ENCODE data around the gene PPP4C. TPM values are rescaled to one million over a fixed set of nuclear protein-coding genes. Genes with fewer than 3 reads are reported as not detected.

The PPP4C gene
- total and polyA plus RNA-seq, 7 experiments from 2014 or later = 68.4 to 176 (median 104) TPM

- H3K4me3 ChIP-seq (ENCODE audit: low read length) = no peak overlapping the region
- H3K27me3 ChIP-seq (ENCODE audit: control insufficient read depth in 2 of 2, insufficient read depth in 2 of 2, low read length in 2 of 2) = no peaks in the 10 kb centered on the region
- intact Hi-C loops (cut with micrococcal nuclease) = no loop called here
- Mint-ChIP-seq H3K4me3 (no peak overlapping the region), H3K27me3 (no peaks in the 10 kb centered on the region), H3K4me1 (peaks cover 0 to 19% (median 4%) of the 10 kb centered on the region in 7 donors), H3K36me3 (peaks cover 0 to 14% (median 0%) of the 10 kb centered on the region in 5 donors), H3K27ac (no peak overlapping the region), H3K9me3 (peaks cover 0 to 9% (median 0%) of the 10 kb centered on the region in 11 donors)
- ATAC-seq = no peak
- H3K36me3 ChIP-seq (ENCODE audit: control insufficient read depth in 2 of 3, insufficient read depth in 3 of 3, low read length in 3 of 3) = peaks cover 0 to under 1% (median 0%) of the 10 kb centered on the region in 3 experiments
- ChIA-PET POLR2A (interaction anchor here (1.2 to 1.9 kb wide), 2 partner anchors 15 to 58 kb away, joined by 4 to 5 read pairs; no protein-coding TSS in a partner anchor), CTCF (interaction anchor here (0.6 kb wide), 1 partner anchor 185 kb away, joined by 3 read pairs; no protein-coding TSS in a partner anchor)
- H3K27ac ChIP-seq (ENCODE audit: low read depth, low read length) = no peak overlapping the region
- H3K4me1 ChIP-seq (ENCODE audit: control insufficient read depth in 2 of 2, insufficient read depth in 2 of 2, low read length in 2 of 2) = peaks cover 0 to 6% of the 10 kb centered on the region in 2 donors
- no peak for DNase-seq
- no peaks in the 10 kb centered on the region for H3K9me3 ChIP-seq (ENCODE audit: control insufficient read depth in 2 of 3, low read length in 3 of 3)
Measured at GRCh38 chr16:30127993-30128392, 52.2 kb downstream of the PPP4C start.

- no peak overlapping the region for H3K27ac ChIP-seq (ENCODE audit: low read depth, low read length)
- Mint-ChIP-seq H3K9me3 (peaks cover 0 to 9% (median 0%) of the 10 kb centered on the region in 11 donors), H3K27me3 (no peaks in the 10 kb centered on the region), H3K27ac (peak overlapping the region in 2 of 9 donors; percentile 29 to 65), H3K4me1 (peaks cover 0 to 15% (median 0%) of the 10 kb centered on the region in 7 donors), H3K36me3 (peaks cover 0 to 16% (median 0%) of the 10 kb centered on the region in 5 donors), H3K4me3 (no peak overlapping the region)
- no peaks in the 10 kb centered on the region for H3K9me3 ChIP-seq (ENCODE audit: control insufficient read depth in 2 of 3, low read length in 3 of 3)
- H3K36me3 ChIP-seq (ENCODE audit: control insufficient read depth in 2 of 3, insufficient read depth in 3 of 3, low read length in 3 of 3) = no peaks in the 10 kb centered on the region
- H3K4me1 ChIP-seq (ENCODE audit: control insufficient read depth in 2 of 2, insufficient read depth in 2 of 2, low read length in 2 of 2) = no peaks in the 10 kb centered on the region
- CTCF ChIA-PET = interaction anchor here (0.7 kb wide), 1 partner anchor 16 kb away, joined by 3 read pairs; no protein-coding TSS in a partner anchor
- no peak overlapping the region for H3K4me3 ChIP-seq (ENCODE audit: low read length)
- DNase-seq (no peak), ATAC-seq (no peak)
- no peaks in the 10 kb centered on the region for H3K27me3 ChIP-seq (ENCODE audit: control insufficient read depth in 2 of 2, insufficient read depth in 2 of 2, low read length in 2 of 2)
- intact Hi-C loops (cut with micrococcal nuclease) = no loop called here
- POLR2A ChIA-PET = interaction anchor here (0.5 kb wide), 1 partner anchor 59 kb away, joined by 5 read pairs; no protein-coding TSS in a partner anchor
Measured at GRCh38 chr16:30131869-30132475, 56.2 kb downstream of the PPP4C start.

DNA sequence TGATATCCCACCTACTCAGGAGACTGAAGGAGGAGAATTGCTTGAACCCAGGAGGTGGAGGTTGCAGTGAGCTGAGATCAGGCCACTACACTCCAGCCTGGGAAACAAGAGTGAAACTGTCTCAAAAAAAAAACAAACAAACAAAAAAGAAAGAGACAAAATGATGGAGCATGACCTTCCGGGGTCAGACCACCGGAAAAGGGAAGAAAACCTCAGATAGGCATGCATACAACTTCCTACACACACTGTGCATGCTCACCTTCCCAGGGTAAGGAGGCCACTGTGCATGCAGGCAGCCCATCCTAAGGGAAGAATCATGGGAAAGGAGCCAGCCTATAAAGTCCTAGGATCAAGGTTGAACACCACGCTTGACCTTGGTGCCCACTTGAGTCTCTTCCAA, 56.8 kb downstream of the PPP4C start:
- Histone ChIP-seq H3K27me3 (ENCODE audit: control insufficient read depth in 2 of 2, insufficient read depth in 2 of 2, low read length in 2 of 2) (no peaks in the 10 kb centered on the region), H3K9me3 (ENCODE audit: control insufficient read depth in 2 of 3, low read length in 3 of 3) (no peaks in the 10 kb centered on the region), H3K4me3 (ENCODE audit: low read length) (no peak overlapping the region), H3K27ac (ENCODE audit: low read depth, low read length) (no peak overlapping the region), H3K4me1 (ENCODE audit: control insufficient read depth in 2 of 2, insufficient read depth in 2 of 2, low read length in 2 of 2) (no peaks in the 10 kb centered on the region), H3K36me3 (ENCODE audit: control insufficient read depth in 2 of 3, insufficient read depth in 3 of 3, low read length in 3 of 3) (no peaks in the 10 kb centered on the region)
- POLR2A ChIA-PET = no interaction called here
- Mint-ChIP-seq H3K27ac (no peak overlapping the region), H3K9me3 (peaks cover 0 to 9% (median 0%) of the 10 kb centered on the region in 11 donors), H3K4me1 (peaks cover 0 to 18% (median 3%) of the 10 kb centered on the region in 7 donors), H3K36me3 (peaks cover 0 to 16% (median 0%) of the 10 kb centered on the region in 5 donors), H3K27me3 (no peaks in the 10 kb centered on the region), H3K4me3 (no peak overlapping the region)
- CTCF ChIA-PET = interaction anchor here (0.7 kb wide), 1 partner anchor 16 kb away, joined by 3 read pairs; no protein-coding TSS in a partner anchor
- no peak for ATAC-seq
- DNase-seq = no peak
- intact Hi-C loops (cut with micrococcal nuclease) = no loop called here

Other genes with a start within 250 kb of the PPP4C start
- gene CDIPT, start 212.8 kb upstream of the PPP4C start, total RNA-seq = 10 to 100 TPM; 36.5 to 92.0 (median 69.9) TPM
- 100 to 1,000 TPM in 1 of 2 donors, 10 to 100 TPM in 1; 96.3 to 127 TPM for gene CDIPT, start 212.8 kb upstream of the PPP4C start, polyA plus RNA-seq
- under 1 TPM in 1 of 5 experiments, not detected in 4; 0.19 TPM for gene SEZ6L2, start 176.4 kb upstream of the PPP4C start, total RNA-seq
- not detected for gene SEZ6L2, start 176.4 kb upstream of the PPP4C start, polyA plus RNA-seq
- under 1 TPM in 1 of 5 experiments, not detected in 4; 0.27 TPM for gene ASPHD1, start 175.5 kb upstream of the PPP4C start, total RNA-seq
- not detected for gene ASPHD1, start 175.5 kb upstream of the PPP4C start, polyA plus RNA-seq
- gene KCTD13, start 149.8 kb upstream of the PPP4C start, total RNA-seq = 10 to 100 TPM; 40.7 to 81.1 (median 45.9) TPM
- gene KCTD13, start 149.8 kb upstream of the PPP4C start, polyA plus RNA-seq = 10 to 100 TPM in 1 of 2 donors, 1 to 10 TPM in 1; 8.7 to 15.9 TPM
- 10 to 100 TPM; 64.3 to 89.7 (median 74.0) TPM for gene TMEM219, start 113.9 kb upstream of the PPP4C start, total RNA-seq
- 100 to 1,000 TPM; 205 to 212 TPM for gene TMEM219, start 113.9 kb upstream of the PPP4C start, polyA plus RNA-seq
- gene TAOK2, start 102.1 kb upstream of the PPP4C start, total RNA-seq = 10 to 100 TPM; 19.4 to 48.5 (median 42.9) TPM
- gene TAOK2, start 102.1 kb upstream of the PPP4C start, polyA plus RNA-seq = 1 to 10 TPM; 2.9 to 8.1 TPM
- 10 to 100 TPM; 14.4 to 37.6 (median 17.2) TPM for gene HIRIP3, start 80.4 kb upstream of the PPP4C start, total RNA-seq
- 10 to 100 TPM; 22.6 to 32.9 TPM for gene HIRIP3, start 80.4 kb upstream of the PPP4C start, polyA plus RNA-seq
- gene INO80E, start 79.8 kb upstream of the PPP4C start, total RNA-seq = 100 to 1,000 TPM in 2 of 5 experiments, 10 to 100 TPM in 3; 71.7 to 141 (median 95.8) TPM
- 1 to 10 TPM; 4.3 to 9.3 TPM for gene INO80E, start 79.8 kb upstream of the PPP4C start, polyA plus RNA-seq
- under 1 TPM in 2 of 5 experiments, not detected in 3; 0.46 to 0.54 TPM for gene DOC2A, start 65.0 kb upstream of the PPP4C start, total RNA-seq
- under 1 TPM in 1 of 2 donors, not detected in 1; 0.18 TPM for gene DOC2A, start 65.0 kb upstream of the PPP4C start, polyA plus RNA-seq
- not detected for gene C16orf92, start 52.8 kb upstream of the PPP4C start, total RNA-seq
- gene C16orf92, start 52.8 kb upstream of the PPP4C start, polyA plus RNA-seq = not detected
- 1 to 10 TPM in 2 of 5 experiments, not detected in 3; 1.2 to 2.3 TPM for gene TLCD3B, start 44.7 kb upstream of the PPP4C start, total RNA-seq
- not detected for gene TLCD3B, start 44.7 kb upstream of the PPP4C start, polyA plus RNA-seq
- 1,000 to 10,000 TPM in 1 of 5 experiments, 100 to 1,000 TPM in 4; 356 to 1,619 (median 584) TPM for gene ALDOA, start 10.2 kb upstream of the PPP4C start, total RNA-seq
- 1,000 to 10,000 TPM in 1 of 2 donors, 100 to 1,000 TPM in 1; 955 to 1,316 TPM for gene ALDOA, start 10.2 kb upstream of the PPP4C start, polyA plus RNA-seq
- 1 to 10 TPM; 1.5 to 3.3 (median 1.6) TPM for gene TBX6, start 15.9 kb downstream of the PPP4C start, total RNA-seq
- under 1 TPM in 1 of 2 donors, not detected in 1; 0.38 TPM for gene TBX6, start 15.9 kb downstream of the PPP4C start, polyA plus RNA-seq
- gene YPEL3, start 20.2 kb downstream of the PPP4C start, total RNA-seq = 100 to 1,000 TPM in 3 of 5 experiments, 10 to 100 TPM in 2; 50.5 to 260 (median 130) TPM
- gene YPEL3, start 20.2 kb downstream of the PPP4C start, polyA plus RNA-seq = 100 to 1,000 TPM; 242 to 308 TPM
- gene GDPD3, start 37.5 kb downstream of the PPP4C start, total RNA-seq = 10 to 100 TPM in 4 of 5 experiments, 1 to 10 TPM in 1; 7.9 to 39.3 (median 12.3) TPM
- gene GDPD3, start 37.5 kb downstream of the PPP4C start, polyA plus RNA-seq = not detected
- gene MAPK3, start 47.2 kb downstream of the PPP4C start, total RNA-seq = 10 to 100 TPM; 50.5 to 82.2 (median 64.3) TPM
- gene MAPK3, start 47.2 kb downstream of the PPP4C start, polyA plus RNA-seq = 1 to 10 TPM; 7.5 to 8.3 TPM
- gene CORO1A, start 107.6 kb downstream of the PPP4C start, total RNA-seq = 1,000 to 10,000 TPM in 1 of 5 experiments, 100 to 1,000 TPM in 4; 609 to 1,666 (median 826) TPM
- gene CORO1A, start 107.6 kb downstream of the PPP4C start, polyA plus RNA-seq = 1,000 to 10,000 TPM; 1,289 to 1,601 TPM
- 100 to 1,000 TPM in 1 of 5 experiments, 10 to 100 TPM in 4; 51.3 to 173 (median 69.8) TPM for gene BOLA2B, start 117.7 kb downstream of the PPP4C start, total RNA-seq
- gene BOLA2B, start 117.7 kb downstream of the PPP4C start, polyA plus RNA-seq = 100 to 1,000 TPM; 168 to 205 TPM
- gene SLX1A, start 117.9 kb downstream of the PPP4C start, total RNA-seq = 10 to 100 TPM; 41.8 to 84.5 (median 49.5) TPM
- 10 to 100 TPM; 36.4 to 40.0 TPM for gene SLX1A, start 117.9 kb downstream of the PPP4C start, polyA plus RNA-seq
- 10 to 100 TPM; 25.3 to 34.8 (median 32.8) TPM for gene SULT1A3, start 123.3 kb downstream of the PPP4C start, total RNA-seq
- gene SULT1A3, start 123.3 kb downstream of the PPP4C start, polyA plus RNA-seq = 1 to 10 TPM in 1 of 2 donors, under 1 TPM in 1; 0.51 to 1.1 TPM
- gene NPIPB13, start 172.5 kb downstream of the PPP4C start, total RNA-seq = 10 to 100 TPM; 13.3 to 33.3 (median 14.4) TPM
- gene NPIPB13, start 172.5 kb downstream of the PPP4C start, polyA plus RNA-seq = 1 to 10 TPM in 1 of 2 donors, under 1 TPM in 1; 0.85 to 2.6 TPM